Activated CD4-positive, alpha-beta T cell treated with anti-CD3 and anti-CD28 coated beads, Interleukin-2, Interleukin-4, amounts not matched to agents 100 ng/mL and 50 ng/mL, durations not matched to agents 16 hours and 8 hours (primary cell): ENCODE measurements around the gene APLNR.

Experiments
- DNase-seq: peaks from one replicate; pipeline ENCODE4 v3.0.0-alpha.2; 2020; ENCODE audit warnings: low spot score

Gene APLNR

GRCh38 chr11:57251491-57252104, 14.5 kb upstream of the APLNR start:
- DNase-seq, result no peak

- no peak for DNase-seq
Observed at GRCh38 chr11:57251037-57251436, 14.0 kb upstream of the APLNR start.

- DNase-seq, result peak; percentile 60
Observed at GRCh38 chr11:57249384-57250319, 12.6 kb upstream of the APLNR start.

GRCh38 chr11:57248780-57249383, 11.8 kb upstream of the APLNR start:
- peak; percentile 46 for DNase-seq

- DNase-seq, result no peak
Observed at GRCh38 chr11:57244911-57245310, 7.9 kb upstream of the APLNR start.

- no peak for DNase-seq
Observed at GRCh38 chr11:57241353-57241972, 4.4 kb upstream of the APLNR start.

GRCh38 chr11:57240757-57241156, 3.7 kb upstream of the APLNR start:
- no peak for DNase-seq

- no peak for DNase-seq
Observed at GRCh38 chr11:57240007-57240406, 3.0 kb upstream of the APLNR start.

GRCh38 chr11:57239348-57239747, 2.3 kb upstream of the APLNR start:
- no peak for DNase-seq

GRCh38 chr11:57235761-57236703, 1.0 kb downstream of the APLNR start:
- no peak for DNase-seq

GRCh38 chr11:57233702-57234101, 3.3 kb downstream of the APLNR start:
- DNase-seq, result no peak

- no peak for DNase-seq
Observed at GRCh38 chr11:57231539-57232253, 5.4 kb downstream of the APLNR start.

GRCh38 chr11:57230791-57231538, 6.1 kb downstream of the APLNR start:
- no peak for DNase-seq

GRCh38 chr11:57230316-57230715, 6.7 kb downstream of the APLNR start:
- no peak for DNase-seq

GRCh38 chr11:57228600-57228999, 8.4 kb downstream of the APLNR start:
- DNase-seq, result no peak

GRCh38 chr11:57224537-57224936, 12.5 kb downstream of the APLNR start:
- DNase-seq, result no peak

GRCh38 chr11:57224128-57224527, 12.9 kb downstream of the APLNR start:
- no peak for DNase-seq

GRCh38 chr11:57223601-57224000, 13.4 kb downstream of the APLNR start:
- no peak for DNase-seq

- no peak for DNase-seq
Observed at GRCh38 chr11:57222239-57222638, 14.8 kb downstream of the APLNR start.

- no peak for DNase-seq
Observed at GRCh38 chr11:57219021-57219627, 17.9 kb downstream of the APLNR start.
